Stimulated activated CD8-positive, alpha-beta memory T cell treated with anti-CD3 and anti-CD28 coated beads, Interleukin-12 subunit alpha, Interleukin-12 subunit beta, amount 100 ng/mL, for 4 hours (primary cell): ENCODE data around the gene GAGE10.
A peak's percentile ranks its signal among the peaks of the same experiment; 100 is the strongest.

Experiments used
- DNase-seq: peaks from one replicate; pipeline ENCODE4 v3.0.0-alpha.2; 2020; ENCODE audit warnings: low read depth

GAGE10 gene

GRCh38 chrX:49303346-49303745, at the start of gene GAGE10:
GAGE10 (plus strand) TSS chrX:49303646; CDS start chrX:49304860, 1,214 bp downstream.
- DNase-seq: no peak

DNA sequence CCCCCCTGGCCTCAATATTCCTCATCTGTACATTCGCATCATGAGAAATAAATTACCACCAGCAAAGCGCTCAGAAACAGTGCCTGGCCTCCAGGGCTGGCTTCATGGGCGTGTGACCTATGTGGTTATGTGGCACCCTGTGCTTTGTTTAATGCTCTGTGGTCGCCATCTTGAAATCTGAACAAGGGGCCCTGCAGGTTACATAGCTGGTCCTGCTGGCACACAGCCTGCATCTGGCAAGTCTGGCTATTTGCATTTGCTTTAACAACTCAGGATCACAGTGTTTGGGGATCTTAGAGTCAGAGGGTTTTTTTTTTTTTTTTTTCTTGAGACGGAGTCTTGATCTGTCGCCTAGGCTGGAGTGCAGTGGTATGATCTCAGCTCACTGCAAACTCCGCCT, 48.8 kb upstream of the GAGE10 start:
- no peak for DNase-seq

GRCh38 chrX:49256268-49256995, 47.0 kb upstream of the GAGE10 start:
- DNase-seq: no peak

DNA sequence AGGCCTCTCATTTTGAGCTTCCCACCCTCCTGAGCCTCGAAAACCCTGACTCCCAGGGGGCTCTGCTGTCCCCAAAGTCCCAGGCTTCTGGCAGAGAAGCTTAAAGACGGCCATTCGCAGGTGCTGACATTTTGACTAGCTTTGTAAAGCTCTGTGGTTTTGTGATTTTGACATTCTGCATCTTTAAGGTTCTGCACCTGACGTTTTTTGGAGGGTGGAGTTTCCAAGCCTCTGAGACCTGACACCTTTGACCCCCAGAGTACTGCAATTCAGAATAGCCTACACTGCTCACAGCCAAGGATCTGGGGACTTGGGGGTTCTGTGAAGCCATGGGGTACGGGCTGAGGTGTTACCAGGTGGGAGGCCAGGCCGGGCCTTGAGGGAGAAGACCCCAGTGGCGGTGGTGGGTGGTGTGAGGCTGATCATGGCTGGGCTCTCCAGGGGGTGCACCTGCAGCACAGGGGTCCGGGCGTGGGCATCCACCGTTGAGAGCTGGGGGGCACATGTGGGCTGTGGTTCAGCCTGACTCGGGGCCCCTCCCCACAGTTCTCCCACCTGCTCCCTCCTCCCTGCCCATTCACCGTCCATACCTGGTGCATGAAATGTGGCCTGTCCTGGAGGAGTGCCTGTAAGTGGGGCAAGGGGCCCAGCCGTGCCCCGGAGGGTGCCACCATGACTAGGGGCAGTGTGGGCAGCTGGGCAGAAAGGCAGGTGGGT, 46.2 kb upstream of the GAGE10 start:
- DNase-seq: no peak

DNA sequence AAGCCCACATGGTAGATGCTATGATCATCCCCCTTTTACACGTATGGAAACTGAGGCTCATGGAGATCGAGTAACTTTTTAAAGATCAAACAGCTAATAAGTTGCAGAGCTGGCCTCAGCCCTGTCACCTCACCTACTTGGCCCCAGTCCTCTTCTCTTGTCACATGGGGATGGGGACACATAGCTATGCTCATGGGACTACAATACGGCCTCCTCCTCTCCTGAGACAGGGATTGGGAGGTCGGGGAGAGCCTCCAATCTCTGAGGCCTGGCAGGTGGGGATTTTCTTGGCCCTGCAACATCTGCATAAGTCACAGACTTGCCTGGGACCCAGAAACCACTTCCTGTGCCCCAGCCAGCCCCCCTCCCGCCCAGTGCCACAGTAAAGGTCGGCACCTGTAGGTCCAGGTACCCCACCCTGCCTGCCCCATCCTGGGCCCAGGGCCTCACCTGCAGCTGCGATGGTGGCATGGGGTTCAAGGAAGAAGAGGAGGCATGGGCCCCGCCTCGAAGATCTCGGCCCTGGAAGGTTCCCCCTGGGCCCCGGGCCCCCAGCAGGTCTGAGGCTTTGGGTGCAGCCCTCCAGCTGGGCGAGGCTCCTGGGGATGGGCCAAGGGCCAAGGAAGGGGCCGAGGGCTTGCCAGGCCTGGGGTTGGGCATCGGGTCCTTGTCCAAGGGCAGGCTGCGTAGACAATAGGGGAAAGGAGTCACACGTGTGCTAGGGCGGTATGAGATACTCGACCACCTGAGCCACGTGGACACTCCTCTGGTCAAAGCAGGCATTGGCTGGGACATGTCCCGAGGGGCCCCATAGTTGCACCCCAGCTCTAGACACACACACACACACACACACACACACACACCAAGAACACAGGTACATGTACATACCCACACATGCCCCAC, 45.3 kb upstream of the GAGE10 start:
- DNase-seq: no peak

- no peak for DNase-seq
These were observed 44.7 kb upstream of the GAGE10 start for GRCh38 chrX:49258749-49259124.

DNA sequence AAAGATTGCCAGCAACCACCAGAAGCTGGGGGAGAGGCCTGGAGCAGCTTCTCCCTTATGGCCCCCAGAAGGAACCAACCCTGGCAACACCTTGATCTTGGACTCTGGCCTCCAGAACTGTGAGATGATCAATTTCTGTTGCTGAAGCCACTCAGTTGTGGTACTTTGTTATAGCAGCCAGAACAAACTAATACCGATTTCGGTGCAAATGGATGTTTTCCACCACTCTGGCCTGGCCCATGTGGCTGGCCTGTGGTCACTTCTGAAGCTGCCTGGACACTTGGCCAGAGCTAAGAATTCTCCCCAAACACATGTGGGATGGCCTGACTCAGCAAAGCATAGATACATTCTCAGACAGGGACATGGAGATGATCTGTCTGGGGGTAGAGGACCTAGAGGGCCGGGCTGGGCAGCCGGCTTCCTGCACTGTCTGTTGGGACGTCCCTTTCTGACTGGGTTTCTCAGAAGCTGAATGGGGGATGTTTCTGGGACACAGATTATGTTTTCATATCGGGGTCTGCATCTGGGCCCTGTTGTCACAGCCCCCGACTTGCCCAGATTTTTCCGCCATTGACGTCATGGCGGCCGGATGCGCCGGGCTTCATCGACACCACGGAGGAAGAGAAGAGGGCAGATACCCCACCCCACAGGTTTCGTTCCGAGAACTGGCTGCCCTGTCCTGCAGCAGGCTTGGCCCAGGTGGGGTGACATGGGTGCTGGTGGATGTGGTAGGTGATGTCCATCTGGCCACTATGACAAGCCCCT, 43.0 kb upstream of the GAGE10 start:
- DNase-seq: no peak

- DNase-seq: no peak
These were observed 40.8 kb upstream of the GAGE10 start for GRCh38 chrX:49262603-49263002.

- no peak for DNase-seq
These were observed 39.8 kb upstream of the GAGE10 start for GRCh38 chrX:49263631-49264030.

DNA sequence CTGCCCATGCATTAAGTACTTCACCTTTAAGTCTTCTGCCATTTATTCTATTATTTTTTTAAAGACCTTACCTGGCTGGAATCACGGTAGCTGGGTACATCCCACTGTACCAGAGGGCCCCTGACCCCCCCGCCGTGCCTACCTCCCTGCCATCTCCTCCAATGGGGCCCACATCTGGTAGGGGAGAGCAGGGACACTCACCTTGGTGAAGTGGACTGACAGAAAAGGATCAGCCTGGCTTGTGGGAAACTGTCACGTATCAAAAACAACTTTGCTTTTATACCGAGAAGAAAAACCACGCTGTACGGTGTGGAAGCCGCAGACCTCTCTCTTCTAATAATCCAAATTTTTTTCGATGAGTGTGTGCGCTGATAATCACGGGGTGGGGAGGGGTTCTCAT, 39.0 kb upstream of the GAGE10 start, which contains the start of gene FOXP3:
FOXP3 (minus strand) TSS at position 251 of the 400 bp plus-strand sequence. CDS start 6,205 bp downstream, outside the sequence.
- no peak for DNase-seq

- DNase-seq: no peak
These were observed 36.7 kb upstream of the GAGE10 start for GRCh38 chrX:49266523-49267445.

GRCh38 chrX:49268702-49269009, 34.8 kb upstream of the GAGE10 start:
- DNase-seq: no peak

DNA sequence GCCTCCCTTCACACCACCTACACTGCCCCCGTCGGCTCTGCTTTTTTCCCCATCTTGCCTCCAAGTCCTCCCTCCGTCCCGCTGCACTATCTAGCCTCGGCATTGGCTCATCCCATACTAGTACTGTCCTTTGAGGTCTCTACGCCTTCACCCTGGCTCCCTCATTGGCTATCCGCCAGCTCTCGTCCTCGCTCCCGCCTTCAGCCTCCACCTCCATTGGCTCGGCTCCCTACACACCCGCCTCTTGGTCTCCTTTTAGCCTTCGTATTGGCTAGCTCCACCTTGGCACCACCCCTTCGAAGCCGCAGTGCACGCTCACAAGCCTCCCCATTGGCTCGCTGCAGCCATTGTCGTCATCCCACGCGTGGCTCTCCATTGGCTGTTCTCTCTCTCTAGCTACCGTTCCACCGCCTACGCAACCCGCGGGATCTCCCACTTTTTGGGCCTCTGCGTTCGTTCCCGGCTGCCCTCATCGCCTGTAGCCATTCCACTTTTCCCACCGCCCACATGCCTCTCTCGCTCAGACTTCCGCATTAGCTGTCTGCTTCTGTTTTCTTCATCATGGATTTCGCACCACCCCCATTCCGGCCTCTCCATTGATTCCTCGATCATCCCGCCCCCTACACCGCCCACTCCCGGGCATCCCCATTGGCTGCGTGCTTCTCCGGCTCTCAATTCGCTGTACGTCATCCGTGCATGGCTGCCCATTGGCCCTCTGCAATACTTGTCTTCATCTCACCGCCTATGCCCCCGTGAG, 34.3 kb upstream of the GAGE10 start:
- DNase-seq: peak; percentile 82

GRCh38 chrX:49269767-49270248, 33.6 kb upstream of the GAGE10 start, which contains the start of gene PPP1R3F:
PPP1R3F (plus strand) TSS chrX:49269793; CDS start chrX:49269870, 77 bp downstream.
- DNase-seq: no peak

DNA sequence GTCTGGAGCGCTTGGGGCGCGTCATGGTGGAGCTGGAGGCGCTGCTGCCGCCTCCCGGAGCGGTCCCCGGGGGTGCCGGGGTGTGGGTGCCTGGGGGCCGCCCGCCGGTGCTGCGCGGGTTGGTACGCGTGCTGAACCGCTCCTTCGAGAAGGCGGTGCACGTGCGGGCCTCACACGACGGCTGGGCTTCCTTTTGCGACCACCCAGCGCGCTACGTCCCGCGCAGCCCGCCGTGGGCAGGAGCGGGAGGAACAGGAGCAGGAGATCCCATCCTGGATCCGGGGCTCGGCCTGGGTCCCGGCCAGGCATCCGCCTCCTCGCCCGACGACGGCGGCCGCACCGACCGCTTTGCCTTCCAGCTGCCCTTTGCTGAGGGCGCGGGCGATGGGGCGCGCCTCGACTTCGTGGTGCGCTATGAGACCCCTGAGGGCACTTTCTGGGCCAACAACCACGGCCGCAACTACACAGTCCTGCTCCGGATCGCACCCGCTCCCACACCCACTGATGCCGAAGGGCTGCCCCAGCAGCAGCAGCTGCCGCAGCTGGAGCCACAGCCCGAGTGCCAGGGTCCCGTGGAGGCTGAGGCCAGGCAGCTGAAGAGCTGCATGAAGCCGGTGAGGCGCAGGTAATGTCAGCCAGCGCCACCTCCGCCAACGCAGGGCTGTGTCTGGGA, 33.1 kb upstream of the GAGE10 start:
- no peak for DNase-seq

GRCh38 chrX:49271341-49271740, 32.1 kb upstream of the GAGE10 start:
- DNase-seq: no peak

DNA sequence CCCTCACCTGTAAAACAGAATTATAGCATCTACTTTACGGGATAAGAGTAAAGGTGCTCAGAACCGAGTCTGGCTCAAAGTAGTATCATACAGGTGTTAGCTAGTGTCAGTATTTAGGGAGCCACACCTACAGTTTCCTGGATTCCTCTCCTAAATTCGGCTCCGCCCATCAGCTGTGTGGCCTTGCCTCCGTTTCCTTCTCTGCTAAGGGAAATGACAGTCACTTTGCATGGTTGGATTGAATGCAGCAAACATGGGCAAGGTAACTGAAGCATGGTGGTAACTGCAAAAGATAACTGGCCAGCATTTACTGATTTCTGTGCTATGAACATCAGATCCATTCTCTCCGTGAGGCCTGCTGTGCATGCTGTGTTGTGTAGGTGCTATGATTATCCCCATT, 31.0 kb upstream of the GAGE10 start:
- no peak for DNase-seq

- DNase-seq: no peak
These were observed 30.2 kb upstream of the GAGE10 start for GRCh38 chrX:49273181-49273727.

DNA sequence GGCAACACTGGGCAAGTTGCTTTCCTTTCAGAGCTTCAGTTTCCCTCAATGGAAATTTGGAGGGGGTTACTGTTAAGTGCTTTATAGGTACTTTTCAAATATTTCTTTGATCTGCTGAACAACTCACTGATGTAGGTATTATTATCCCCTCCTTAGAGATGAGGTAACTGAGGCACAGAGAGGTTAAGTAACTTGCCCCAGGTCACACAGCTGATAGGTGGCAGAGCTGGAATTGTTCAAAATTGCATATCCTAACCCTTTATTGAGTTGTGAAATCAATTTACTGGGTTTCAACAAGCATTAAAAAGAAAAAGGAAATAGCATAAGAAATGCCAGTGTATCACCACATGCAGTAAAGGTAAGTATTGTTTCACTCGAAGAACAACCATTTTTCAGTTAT, 27.2 kb upstream of the GAGE10 start:
- no peak for DNase-seq
